Measurements from ENCODE around the gene CCR4. TPM values are rescaled to one million over a fixed set of nuclear protein-coding genes. Genes with fewer than 3 reads are reported as not detected.

CCR4 gene
- total RNA-seq, 1 experiment from 2014 or later = not detected

DNA sequence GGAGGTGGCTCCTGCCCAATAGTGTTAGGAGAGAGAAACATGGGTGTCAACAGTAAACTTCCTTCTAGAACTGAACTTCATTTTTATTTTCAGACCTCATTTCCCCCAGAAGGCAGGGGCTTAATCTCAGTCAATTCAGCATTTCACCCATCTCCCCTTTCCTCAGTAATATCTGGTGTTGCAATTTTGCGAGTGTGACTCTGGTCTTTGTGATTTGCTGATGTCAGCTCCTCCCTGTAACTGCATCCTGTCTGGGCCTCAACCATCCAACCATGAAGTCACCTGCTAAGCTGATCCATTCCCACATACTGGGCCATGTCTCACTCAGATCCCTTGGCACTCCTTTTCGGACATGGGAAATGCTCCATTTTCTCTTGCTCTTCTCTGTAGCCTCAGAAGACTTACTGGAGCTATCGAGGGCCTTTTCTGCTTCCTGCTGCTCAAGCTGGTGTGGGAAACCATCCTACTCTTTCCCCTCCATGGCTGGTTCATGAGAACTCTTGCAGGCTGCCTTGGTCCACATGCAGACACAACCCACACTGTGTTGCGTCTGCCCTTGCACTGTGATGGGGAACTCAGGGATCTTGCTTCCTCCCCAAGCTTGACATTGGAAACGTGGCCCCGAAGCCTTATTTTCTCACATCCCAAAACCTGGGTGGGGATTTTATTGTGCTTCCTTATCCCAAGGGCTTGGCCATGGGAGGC is 24.6 kb downstream of the CCR4 start:
- H2AFZ ChIP-seq (ENCODE audit: low read depth, low read length, poor library complexity, severe bottlenecking) = no peak overlapping the region
- H3K27me3 ChIP-seq (ENCODE audit: insufficient read depth, low read length) = no peaks in the 10 kb centered on the region
- no peaks in the 10 kb centered on the region for H3K4me1 ChIP-seq (ENCODE audit: control insufficient read depth in 1 of 2, insufficient read depth in 2 of 2, low read length in 2 of 2)
- ATAC-seq = no peak
- intact Hi-C loops (cut with micrococcal nuclease) = no loop called here
- H3K9me3 ChIP-seq (ENCODE audit: control insufficient read depth in 1 of 2, insufficient read depth in 1 of 2, low read depth in 1 of 2, low read length in 2 of 2) = no peaks in the 10 kb centered on the region
- no peak for DNase-seq (ENCODE audit: low read depth, low spot score)
- no TSS peak for BruUV-seq (replicated peaks)
- no peaks in the 10 kb centered on the region for H4K20me1 ChIP-seq (ENCODE audit: insufficient read depth)
- no peak overlapping the region for H3K4me2 ChIP-seq (ENCODE audit: low read length)
- H3K4me3 ChIP-seq (replicated peaks in 1 of 2; ENCODE audit: low read depth in 1 of 2, low read length in 2 of 2) = no peak overlapping the region
- no peak overlapping the region for H3K9ac ChIP-seq (ENCODE audit: low read length)
- ChIA-PET RAD21 (ENCODE audit: low non-redundant PET in 1 of 2, low total read pairs in 2 of 2, uncharacterized antibody in 2 of 2, unreplicated experiment in 2 of 2) (no interaction called here), POLR2A (no interaction called here), CTCF (no interaction called here)
- H3K36me3 ChIP-seq (ENCODE audit: control insufficient read depth in 1 of 2, insufficient read depth in 2 of 2, low read length in 2 of 2) = no peaks in the 10 kb centered on the region
- no peak overlapping the region for H3K27ac ChIP-seq (ENCODE audit: low read depth, low read length)
- TF ChIP-seq REST (IDR thresholded peaks at IDR 0.05; ENCODE audit: low read depth) = no peak
- no peaks in the 10 kb centered on the region for H3K79me2 ChIP-seq (ENCODE audit: insufficient read depth, low read length)
- no peaks in the 10 kb centered on the region for H3K9me2 ChIP-seq (ENCODE audit: insufficient read depth)

- H2AFZ ChIP-seq (ENCODE audit: low read depth, low read length, poor library complexity, severe bottlenecking) = no peak overlapping the region
- no peaks in the 10 kb centered on the region for H3K9me3 ChIP-seq (ENCODE audit: control insufficient read depth in 1 of 2, insufficient read depth in 1 of 2, low read depth in 1 of 2, low read length in 2 of 2)
- ATAC-seq (no peak), DNase-seq (ENCODE audit: low read depth, low spot score) (no peak)
- no peaks in the 10 kb centered on the region for H3K36me3 ChIP-seq (ENCODE audit: control insufficient read depth in 1 of 2, insufficient read depth in 2 of 2, low read length in 2 of 2)
- no peaks in the 10 kb centered on the region for H3K79me2 ChIP-seq (ENCODE audit: insufficient read depth, low read length)
- no peak overlapping the region for H3K27ac ChIP-seq (ENCODE audit: low read depth, low read length)
- no peak overlapping the region for H3K4me2 ChIP-seq (ENCODE audit: low read length)
- no peak overlapping the region for H3K4me3 ChIP-seq (replicated peaks in 1 of 2; ENCODE audit: low read depth in 1 of 2, low read length in 2 of 2)
- H3K27me3 ChIP-seq (ENCODE audit: insufficient read depth, low read length) = no peaks in the 10 kb centered on the region
- no peaks in the 10 kb centered on the region for H3K4me1 ChIP-seq (ENCODE audit: control insufficient read depth in 1 of 2, insufficient read depth in 2 of 2, low read length in 2 of 2)
- ChIA-PET CTCF (no interaction called here), RAD21 (ENCODE audit: low non-redundant PET in 1 of 2, low total read pairs in 2 of 2, uncharacterized antibody in 2 of 2, unreplicated experiment in 2 of 2) (no interaction called here), POLR2A (no interaction called here)
- intact Hi-C loops (cut with micrococcal nuclease) = no loop called here
- no TSS peak for BruUV-seq (replicated peaks)
- no peaks in the 10 kb centered on the region for H4K20me1 ChIP-seq (ENCODE audit: insufficient read depth)
- no peak overlapping the region for H3K9ac ChIP-seq (ENCODE audit: low read length)
- H3K9me2 ChIP-seq (ENCODE audit: insufficient read depth) = no peaks in the 10 kb centered on the region
- TF ChIP-seq SRF (IDR thresholded peaks at IDR 0.05; ENCODE audit: low read depth) = no peak
- TF ChIP-seq EGR1 (IDR thresholded peaks at IDR 0.05; ENCODE audit: low read depth) = no peak
- no peak for TF ChIP-seq SP1 (IDR thresholded peaks at IDR 0.05; ENCODE audit: low read depth)
- TF ChIP-seq ATF3 (IDR thresholded peaks at IDR 0.05) = no peak
- TF ChIP-seq, protein P1, sequence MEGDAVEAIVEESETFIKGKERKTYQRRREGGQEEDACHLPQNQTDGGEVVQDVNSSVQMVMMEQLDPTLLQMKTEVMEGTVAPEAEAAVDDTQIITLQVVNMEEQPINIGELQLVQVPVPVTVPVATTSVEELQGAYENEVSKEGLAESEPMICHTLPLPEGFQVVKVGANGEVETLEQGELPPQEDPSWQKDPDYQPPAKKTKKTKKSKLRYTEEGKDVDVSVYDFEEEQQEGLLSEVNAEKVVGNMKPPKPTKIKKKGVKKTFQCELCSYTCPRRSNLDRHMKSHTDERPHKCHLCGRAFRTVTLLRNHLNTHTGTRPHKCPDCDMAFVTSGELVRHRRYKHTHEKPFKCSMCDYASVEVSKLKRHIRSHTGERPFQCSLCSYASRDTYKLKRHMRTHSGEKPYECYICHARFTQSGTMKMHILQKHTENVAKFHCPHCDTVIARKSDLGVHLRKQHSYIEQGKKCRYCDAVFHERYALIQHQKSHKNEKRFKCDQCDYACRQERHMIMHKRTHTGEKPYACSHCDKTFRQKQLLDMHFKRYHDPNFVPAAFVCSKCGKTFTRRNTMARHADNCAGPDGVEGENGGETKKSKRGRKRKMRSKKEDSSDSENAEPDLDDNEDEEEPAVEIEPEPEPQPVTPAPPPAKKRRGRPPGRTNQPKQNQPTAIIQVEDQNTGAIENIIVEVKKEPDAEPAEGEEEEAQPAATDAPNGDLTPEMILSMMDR (IDR thresholded peaks at IDR 0.05 in 2 of 3, conservative IDR thresholded peaks at IDR 0.05 in 1 of 3; ENCODE audit: borderline replicate concordance in 1 of 3, insufficient read depth in 1 of 3, low read depth in 2 of 3, low read length in 2 of 3) = no peak
- no peak for TF ChIP-seq ELF1 (IDR thresholded peaks at IDR 0.05; ENCODE audit: borderline replicate concordance, low read depth)
- TF ChIP-seq JUND (IDR thresholded peaks at IDR 0.05) = no peak
- no peak for TF ChIP-seq POLR2A (IDR thresholded peaks at IDR 0.05; ENCODE audit: borderline replicate concordance, extremely low read depth, insufficient read depth, insufficient read length)
- no peak for TF ChIP-seq REST (IDR thresholded peaks at IDR 0.05; ENCODE audit: low read depth)
- TF ChIP-seq ZNF274 (IDR thresholded peaks at IDR 0.05; ENCODE audit: low read depth, low read length) = no peak
- no peak for TF ChIP-seq CBX3 (IDR thresholded peaks at IDR 0.05; ENCODE audit: low read depth)
Measured at GRCh38 chr3:32977861-32978260, 26.4 kb downstream of the CCR4 start.

All from HCT116 (cell line).